HG03575 (cell line): ENCODE measurements around the gene FXYD5.
"Not testable (repeated sequence)": the region's sequence is repeated elsewhere in the genome, so short reads cannot be mapped to it uniquely, and the experiment has no call there.

Experiments
- ATAC-seq: cut with Tn5 transposase; IDR thresholded peaks from one replicate; pipeline ENCODE4 v1.9.1; 2021; ENCODE audit not compliant: unreplicated experiment, insufficient number of reproducible peaks, low FRiP score; ENCODE audit errors: extremely low read depth

The FXYD5 gene

GRCh38 chr19:35118268-35119020, 36.1 kb upstream of the FXYD5 start:
- no peak for ATAC-seq

- no peak for ATAC-seq
Observed at GRCh38 chr19:35119091-35119490, 35.4 kb upstream of the FXYD5 start.

- ATAC-seq: no peak
Observed at GRCh38 chr19:35119578-35120155, 34.9 kb upstream of the FXYD5 start.

- ATAC-seq: no peak
Observed at GRCh38 chr19:35120492-35120891, 34.0 kb upstream of the FXYD5 start.

GRCh38 chr19:35120898-35121297, 33.6 kb upstream of the FXYD5 start:
- no peak for ATAC-seq

- ATAC-seq: no peak
Observed at GRCh38 chr19:35122687-35123551, 31.6 kb upstream of the FXYD5 start.

- ATAC-seq: no peak
Observed at GRCh38 chr19:35123573-35123972, 31.0 kb upstream of the FXYD5 start.

GRCh38 chr19:35124098-35125060, 30.2 kb upstream of the FXYD5 start:
- no peak for ATAC-seq

- no peak for ATAC-seq
Observed at GRCh38 chr19:35125270-35125717, 29.2 kb upstream of the FXYD5 start.

GRCh38 chr19:35125749-35126623, 28.5 kb upstream of the FXYD5 start:
- no peak for ATAC-seq

- no peak for ATAC-seq
Observed at GRCh38 chr19:35126624-35126959, 27.9 kb upstream of the FXYD5 start.

- ATAC-seq: no peak
Observed at GRCh38 chr19:35127871-35128270, 26.7 kb upstream of the FXYD5 start.

GRCh38 chr19:35128398-35129057, 26.0 kb upstream of the FXYD5 start:
- no peak for ATAC-seq

GRCh38 chr19:35129724-35130274, 24.7 kb upstream of the FXYD5 start:
- ATAC-seq: not testable (repeated sequence)

- no peak for ATAC-seq
Observed at GRCh38 chr19:35130761-35131720, 23.5 kb upstream of the FXYD5 start.

- no peak for ATAC-seq
Observed at GRCh38 chr19:35132254-35132653, 22.3 kb upstream of the FXYD5 start.
